Neural progenitor cell (in vitro differentiated cells): ENCODE results near the gene SNRNP70. TPM values are rescaled to one million over a fixed set of nuclear protein-coding genes. Genes with fewer than 3 reads are reported as not detected.
"Not testable (repeated sequence)": the region's sequence is repeated elsewhere in the genome, so short reads cannot be mapped to it uniquely, and the experiment has no call there.

Source experiments
- DNase-seq: peaks from one replicate; pipeline ENCODE4 v3.0.0-alpha.2; 2016; ENCODE audit warnings: low spot score
- H2AFZ ChIP-seq: fragments of 200-600 bp; sonication (generic); replicated peaks from 2 replicates; pipeline ENCODE4 v1.6.1; 2016; ENCODE audit warnings: antibody characterized with exemption
- H3F3A ChIP-seq: fragments of 200-600 bp; sonication (generic); 2 replicates; pipeline ENCODE4 v1.6.1; 2016; ENCODE audit warnings: antibody characterized with exemption, low read depth
- H3K27ac ChIP-seq: fragments of 200-600 bp; sonication (generic); 2 replicates; pipeline ENCODE4 v1.5.1; 2016; ENCODE audit warnings: mild to moderate bottlenecking
- H3K27me3 ChIP-seq: fragments of 200-600 bp; sonication (generic); 2 replicates; pipeline ENCODE4 v1.6.1; 2016; ENCODE audit warnings: mild to moderate bottlenecking, moderate library complexity
- H3K36me3 ChIP-seq: fragments of 200-600 bp; sonication (generic); 2 replicates; pipeline ENCODE4 v1.5.1; 2016
- H3K4me1 ChIP-seq: fragments of 200-600 bp; sonication (generic); 2 replicates; pipeline ENCODE4 v1.6.1; 2016; ENCODE audit warnings: mixed run types
- H3K4me2 ChIP-seq: fragments of 200-600 bp; sonication (generic); 2 replicates; pipeline ENCODE4 v1.6.1; 2016
- H3K4me3 ChIP-seq: fragments of 200-600 bp; sonication (generic); 2 replicates; pipeline ENCODE4 v1.5.1; 2016
- H3K79me2 ChIP-seq: fragments of 200-600 bp; sonication (generic); 2 replicates; pipeline ENCODE4 v1.6.1; 2016; ENCODE audit warnings: low read depth
- H3K9ac ChIP-seq: fragments of 200-600 bp; sonication (generic); 2 replicates; pipeline ENCODE4 v1.6.1; 2016
- H3K9me3 ChIP-seq: fragments of 200-600 bp; sonication (generic); 2 replicates; pipeline ENCODE4 v1.5.1; 2016; ENCODE audit warnings: low read depth
- H4K20me1 ChIP-seq: fragments of 200-600 bp; sonication (generic); 2 replicates; pipeline ENCODE4 v1.6.1; 2016; ENCODE audit warnings: low read depth
- H3K27ac Mint-ChIP-seq: 3 replicates; pipeline ENCODE4 v1.8.0; 2021; ENCODE audit warnings: mixed read lengths
- H3K27me3 Mint-ChIP-seq: 2 replicates; pipeline ENCODE4 v1.8.0; 2022; ENCODE audit warnings: low read depth, mild to moderate bottlenecking, inconsistent platforms, moderate library complexity, mixed read lengths; ENCODE audit not compliant: insufficient read depth
- H3K36me3 Mint-ChIP-seq: 3 replicates; pipeline ENCODE4 v1.8.0; 2021; ENCODE audit warnings: mixed read lengths
- H3K4me1 Mint-ChIP-seq: 3 replicates; pipeline ENCODE4 v1.8.0; 2021; ENCODE audit warnings: mixed read lengths
- H3K4me3 Mint-ChIP-seq: 3 replicates; pipeline ENCODE4 v1.8.0; 2021; ENCODE audit warnings: mild to moderate bottlenecking, moderate library complexity, mixed read lengths
- H3K9me3 Mint-ChIP-seq: 3 replicates; pipeline ENCODE4 v1.8.0; 2020; ENCODE audit warnings: mixed read lengths
- CTCF ChIP-seq: fragments of 200-600 bp; sonication (generic); IDR thresholded peaks from 2 replicates; pipeline ENCODE4 v1.5.1; 2017; ENCODE audit warnings: antibody characterized with exemption, mild to moderate bottlenecking
- EZH2 ChIP-seq: fragments of 200-600 bp; sonication (generic); IDR thresholded peaks from 2 replicates; pipeline ENCODE4 v1.6.1; 2017; ENCODE audit warnings: antibody characterized with exemption, mild to moderate bottlenecking, moderate library complexity
- EZH2phosphoT487 ChIP-seq: fragments of 200-600 bp; sonication (generic); IDR thresholded peaks from 2 replicates; pipeline ENCODE4 v1.6.1; 2017; ENCODE audit warnings: antibody characterized with exemption
- total RNA-seq: library from RNA; depleted of rRNA; stranded (reverse); fragments of >200 nt; gene quantifications from 2 replicates; pipeline ENCODE4 v1.2.3, GENCODE V29; 2015; ENCODE audit warnings: low replicate concordance

The SNRNP70 gene
- total RNA-seq, 1 donor from 2014 or later, result 162 TPM

GRCh38 chr19:49120325-49120683 is 35.1 kb downstream of the SNRNP70 start:
- peaks cover 11% of the 10 kb centered on the region for H3F3A ChIP-seq
- H3K9me3 ChIP-seq, result no peaks in the 10 kb centered on the region
- peaks cover 52% of the 10 kb centered on the region for H3K27me3 ChIP-seq
- TF ChIP-seq EZH2phosphoT487 (peak; percentile 44), CTCF (no peak), EZH2 (no peak)
- no peaks in the 10 kb centered on the region for H3K79me2 ChIP-seq
- no peak overlapping the region for H3K27ac Mint-ChIP-seq
- peak overlapping the region; percentile 86 for H3K4me2 ChIP-seq
- H3K36me3 Mint-ChIP-seq, result peaks cover 4% of the 10 kb centered on the region
- no peak overlapping the region for H3K9ac ChIP-seq
- H3K4me3 ChIP-seq, result no peak overlapping the region
- H3K9me3 Mint-ChIP-seq, result no peaks in the 10 kb centered on the region
- peaks cover 34% of the 10 kb centered on the region for H4K20me1 ChIP-seq
- H3K27me3 Mint-ChIP-seq, result peaks cover 20% of the 10 kb centered on the region
- H3K4me1 Mint-ChIP-seq, result peaks cover 27% of the 10 kb centered on the region
- H3K4me1 ChIP-seq, result no peaks in the 10 kb centered on the region
- H3K36me3 ChIP-seq, result no peaks in the 10 kb centered on the region
- H3K4me3 Mint-ChIP-seq, result peak overlapping the region; percentile 84
- no peak overlapping the region for H2AFZ ChIP-seq
- no peak overlapping the region for H3K27ac ChIP-seq
- no peak for DNase-seq

- Mint-ChIP-seq H3K4me3 (peak overlapping the region; percentile 84), H3K36me3 (peaks cover 4% of the 10 kb centered on the region), H3K9me3 (no peaks in the 10 kb centered on the region), H3K4me1 (peaks cover 27% of the 10 kb centered on the region), H3K27ac (peak overlapping the region; percentile 57), H3K27me3 (peaks cover 20% of the 10 kb centered on the region)
- Histone ChIP-seq H3K9me3 (no peaks in the 10 kb centered on the region), H3K36me3 (no peaks in the 10 kb centered on the region), H3K4me1 (no peaks in the 10 kb centered on the region), H3K79me2 (no peaks in the 10 kb centered on the region), H3K4me3 (no peak overlapping the region), H3K4me2 (no peak overlapping the region), H3K27ac (no peak overlapping the region), H4K20me1 (peaks cover 28% of the 10 kb centered on the region), H3K27me3 (peaks cover 48% of the 10 kb centered on the region), H3F3A (peaks cover 7% of the 10 kb centered on the region), H3K9ac (no peak overlapping the region), H2AFZ (no peak overlapping the region)
- DNase-seq, result no peak
- no peak for TF ChIP-seq EZH2
- no peak for TF ChIP-seq CTCF
- TF ChIP-seq EZH2phosphoT487, result no peak
Measured at GRCh38 chr19:49120868-49121267, 35.6 kb downstream of the SNRNP70 start.

GRCh38 chr19:49121841-49122240 is 36.6 kb downstream of the SNRNP70 start:
- peaks cover 20% of the 10 kb centered on the region for H3K27me3 Mint-ChIP-seq
- H4K20me1 ChIP-seq, result peaks cover 25% of the 10 kb centered on the region
- not testable (repeated sequence) for H3K4me2 ChIP-seq, H3K79me2 ChIP-seq, H3K9me3 ChIP-seq, H3K4me1 ChIP-seq, H3K9ac ChIP-seq, H3K27ac Mint-ChIP-seq, H3K9me3 Mint-ChIP-seq, H3F3A ChIP-seq, H3K4me3 ChIP-seq, H3K36me3 ChIP-seq, H3K36me3 Mint-ChIP-seq, H2AFZ ChIP-seq, DNase-seq, H3K4me3 Mint-ChIP-seq, H3K27ac ChIP-seq
- peaks cover 23% of the 10 kb centered on the region for H3K4me1 Mint-ChIP-seq
- H3K27me3 ChIP-seq, result peaks cover 48% of the 10 kb centered on the region

GRCh38 chr19:49123285-49123684 is 38.0 kb downstream of the SNRNP70 start:
- H3K9me3 Mint-ChIP-seq, H3K9me3 ChIP-seq, H3K4me2 ChIP-seq, H3K9ac ChIP-seq, H3K27ac ChIP-seq, H2AFZ ChIP-seq, H3F3A ChIP-seq, H3K4me3 ChIP-seq, H3K4me1 ChIP-seq, H3K36me3 ChIP-seq, H3K27ac Mint-ChIP-seq, H3K79me2 ChIP-seq, H3K4me3 Mint-ChIP-seq, DNase-seq, H3K36me3 Mint-ChIP-seq: not testable (repeated sequence)
- Histone ChIP-seq H3K27me3 (peaks cover 48% of the 10 kb centered on the region), H4K20me1 (peaks cover 17% of the 10 kb centered on the region)
- peaks cover 16% of the 10 kb centered on the region for H3K4me1 Mint-ChIP-seq
- H3K27me3 Mint-ChIP-seq, result peaks cover 20% of the 10 kb centered on the region
